Activated CD4-positive, alpha-beta T cell treated with anti-CD3 and anti-CD28 coated beads, Interleukin-2, amount 50 U/mL, for 4 hours (primary cell): ENCODE data around the gene SLC6A3.
"Not testable (repeated sequence)": the region's sequence is repeated elsewhere in the genome, so short reads cannot be mapped to it uniquely, and the experiment has no call there.

ENCODE experiments used
- DNase-seq, 2 experiments: peaks; one replicate each; pipeline ENCODE4 v3.0.0-alpha.2; 2020

The SLC6A3 gene

GRCh38 chr5:1439388-1440097 is 5.7 kb downstream of the SLC6A3 start:
- no peak for DNase-seq

GRCh38 chr5:1438871-1439270 is 6.4 kb downstream of the SLC6A3 start:
- no peak for DNase-seq

GRCh38 chr5:1437876-1438559 is 7.2 kb downstream of the SLC6A3 start:
- no peak for DNase-seq

- no peak for DNase-seq
These were observed 7.9 kb downstream of the SLC6A3 start for GRCh38 chr5:1437226-1437829.

- DNase-seq: no peak
These were observed 8.6 kb downstream of the SLC6A3 start for GRCh38 chr5:1436681-1437080.

- DNase-seq: no peak
These were observed 9.2 kb downstream of the SLC6A3 start for GRCh38 chr5:1436036-1436435.

GRCh38 chr5:1435369-1435768 is 9.9 kb downstream of the SLC6A3 start:
- DNase-seq: no peak

GRCh38 chr5:1432296-1432695 is 12.9 kb downstream of the SLC6A3 start:
- no peak for DNase-seq

GRCh38 chr5:1431896-1432295 is 13.3 kb downstream of the SLC6A3 start:
- DNase-seq: no peak

GRCh38 chr5:1431021-1431811 is 14.0 kb downstream of the SLC6A3 start:
- DNase-seq: no peak

- no peak for DNase-seq
These were observed 15.0 kb downstream of the SLC6A3 start for GRCh38 chr5:1430121-1430795.

GRCh38 chr5:1429496-1429895 is 15.7 kb downstream of the SLC6A3 start:
- no peak for DNase-seq

GRCh38 chr5:1429066-1429465 is 16.2 kb downstream of the SLC6A3 start:
- no peak for DNase-seq

- DNase-seq: no peak
These were observed 17.1 kb downstream of the SLC6A3 start for GRCh38 chr5:1428107-1428506.

GRCh38 chr5:1424716-1425115 is 20.5 kb downstream of the SLC6A3 start:
- DNase-seq: no peak

- DNase-seq: no peak
These were observed 21.2 kb downstream of the SLC6A3 start for GRCh38 chr5:1423901-1424603.

GRCh38 chr5:1422522-1422921 is 22.7 kb downstream of the SLC6A3 start:
- DNase-seq: not testable (repeated sequence)

- no peak for DNase-seq
These were observed 23.5 kb downstream of the SLC6A3 start for GRCh38 chr5:1421521-1422341.

- DNase-seq: no peak
These were observed 24.7 kb downstream of the SLC6A3 start for GRCh38 chr5:1420211-1421195.
